ENCODE measurements around the gene PDPK1. TPM values are rescaled to one million over a fixed set of nuclear protein-coding genes. Genes with fewer than 3 reads are reported as not detected.

Gene PDPK1
- total RNA-seq, 4 donors from 2014 or later = 24.5 to 42.4 (median 34.7) TPM

DNA sequence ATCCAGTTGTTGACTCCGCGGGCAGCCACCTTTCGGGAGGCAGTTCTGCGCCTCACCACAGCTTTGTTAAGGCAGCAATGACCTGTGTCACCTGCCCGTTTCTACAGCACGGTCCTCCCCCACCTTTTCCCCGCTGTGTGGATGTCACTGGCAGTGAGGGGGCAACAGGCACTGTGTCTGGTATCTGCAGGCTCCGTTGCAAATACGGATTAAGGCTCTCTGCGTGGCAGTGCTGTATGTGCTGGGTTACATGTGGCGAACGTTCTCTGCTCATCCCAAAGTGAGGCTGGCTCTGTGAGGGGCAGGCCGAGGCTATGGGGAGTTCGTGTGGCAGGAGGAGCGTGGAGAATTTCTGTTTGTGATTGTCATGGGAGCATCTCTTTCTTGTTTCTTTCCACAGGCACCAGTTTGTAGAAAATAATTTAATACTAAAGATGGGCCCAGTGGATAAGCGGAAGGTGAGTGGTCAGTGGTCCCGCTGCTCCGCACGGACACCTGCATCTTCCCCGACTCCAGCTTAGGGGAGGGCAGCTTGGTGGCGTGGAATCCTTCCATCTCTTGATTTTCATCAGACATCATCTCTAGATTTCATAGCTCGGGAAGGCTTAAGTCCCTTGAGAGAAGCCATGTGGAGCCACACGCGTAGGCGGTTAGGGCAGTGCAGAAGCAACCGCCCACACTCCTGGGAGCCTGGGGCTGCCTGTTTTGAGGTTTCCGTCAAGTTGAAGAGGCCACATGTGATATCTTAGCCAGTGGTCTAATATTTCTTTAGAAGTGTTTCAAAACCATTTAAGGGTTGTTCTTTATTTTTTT lies 57.8 kb downstream of the PDPK1 start:
- in situ Hi-C loops (cut with MboI; ENCODE audit: low sequenced_read_pairs in 4 of 4) (no loop called here), intact Hi-C loops (cut with DNase I; ENCODE audit: low total_unique reads) (loop anchor here (10.0 kb wide), 1 partner anchor 61 kb away; the partner anchor contains the start of genes CEMP1 and PDPK1)
- Histone ChIP-seq H3K36me3 (peaks cover 0 to 8% of the 10 kb centered on the region in 2 donors), H3K27me3 (no peaks in the 10 kb centered on the region), H3K4me3 (no peak overlapping the region), H3K9me3 (no peaks in the 10 kb centered on the region), H3K27ac (peak overlapping the region; percentile 85 to 87 (median 85)), H3K4me1 (peaks cover 38 to 48% of the 10 kb centered on the region in 2 donors)
- TF ChIP-seq POLR2A (IDR thresholded peaks at IDR 0.05) = no peak
- TF ChIP-seq, protein P1, sequence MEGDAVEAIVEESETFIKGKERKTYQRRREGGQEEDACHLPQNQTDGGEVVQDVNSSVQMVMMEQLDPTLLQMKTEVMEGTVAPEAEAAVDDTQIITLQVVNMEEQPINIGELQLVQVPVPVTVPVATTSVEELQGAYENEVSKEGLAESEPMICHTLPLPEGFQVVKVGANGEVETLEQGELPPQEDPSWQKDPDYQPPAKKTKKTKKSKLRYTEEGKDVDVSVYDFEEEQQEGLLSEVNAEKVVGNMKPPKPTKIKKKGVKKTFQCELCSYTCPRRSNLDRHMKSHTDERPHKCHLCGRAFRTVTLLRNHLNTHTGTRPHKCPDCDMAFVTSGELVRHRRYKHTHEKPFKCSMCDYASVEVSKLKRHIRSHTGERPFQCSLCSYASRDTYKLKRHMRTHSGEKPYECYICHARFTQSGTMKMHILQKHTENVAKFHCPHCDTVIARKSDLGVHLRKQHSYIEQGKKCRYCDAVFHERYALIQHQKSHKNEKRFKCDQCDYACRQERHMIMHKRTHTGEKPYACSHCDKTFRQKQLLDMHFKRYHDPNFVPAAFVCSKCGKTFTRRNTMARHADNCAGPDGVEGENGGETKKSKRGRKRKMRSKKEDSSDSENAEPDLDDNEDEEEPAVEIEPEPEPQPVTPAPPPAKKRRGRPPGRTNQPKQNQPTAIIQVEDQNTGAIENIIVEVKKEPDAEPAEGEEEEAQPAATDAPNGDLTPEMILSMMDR (IDR thresholded peaks at IDR 0.05 in 4 of 5, conservative IDR thresholded peaks at IDR 0.05 in 1 of 5) = no peak
- no peak for ATAC-seq
- no peak for DNase-seq

DNA sequence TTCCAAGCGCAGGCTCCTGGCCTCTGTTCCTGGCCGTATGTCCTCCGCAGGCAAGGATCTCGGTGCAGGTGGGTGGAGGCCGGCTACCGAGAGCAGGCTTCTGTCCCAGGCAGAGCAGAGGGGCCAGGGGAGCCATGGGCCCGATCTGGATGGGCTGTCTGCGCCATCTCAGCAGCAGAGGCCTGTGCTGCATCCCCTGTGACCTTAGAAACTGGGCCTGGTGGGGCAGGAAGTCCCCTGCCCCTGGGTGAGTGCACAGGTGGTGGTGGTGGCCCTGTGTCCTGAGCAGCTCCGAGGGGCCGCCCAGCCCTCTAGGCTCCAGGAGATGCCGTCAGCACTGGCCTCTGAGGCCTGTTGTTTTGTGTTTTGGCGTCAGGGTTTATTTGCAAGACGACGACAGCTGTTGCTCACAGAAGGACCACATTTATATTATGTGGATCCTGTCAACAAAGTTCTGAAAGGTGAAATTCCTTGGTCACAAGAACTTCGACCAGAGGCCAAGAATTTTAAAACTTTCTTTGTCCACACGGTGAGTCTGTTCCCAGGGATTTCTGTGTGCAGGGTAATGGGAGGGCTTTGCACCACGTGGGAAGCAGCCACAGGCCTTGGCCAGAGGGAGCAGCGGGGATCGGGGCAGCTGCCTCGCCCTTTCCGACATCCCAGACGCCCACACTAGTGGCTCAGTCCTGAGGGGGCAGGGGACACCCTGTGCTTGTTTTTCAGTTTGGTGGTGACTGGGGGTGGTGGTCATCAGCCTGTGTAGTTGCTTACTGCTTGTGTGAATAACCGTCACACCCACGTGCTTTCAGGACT lies 59.1 kb downstream of the PDPK1 start:
- TF ChIP-seq POLR2A (IDR thresholded peaks at IDR 0.05) = no peak
- TF ChIP-seq, protein P1 (IDR thresholded peaks at IDR 0.05 in 4 of 5, conservative IDR thresholded peaks at IDR 0.05 in 1 of 5) = no peak
- peaks cover 44 to 55% of the 10 kb centered on the region in 2 donors for H3K4me1 ChIP-seq
- intact Hi-C loops (cut with DNase I; ENCODE audit: low total_unique reads) (loop anchor here (10.0 kb wide), 1 partner anchor 62 kb away; the partner anchor contains the start of genes CEMP1 and PDPK1), in situ Hi-C loops (cut with MboI; ENCODE audit: low sequenced_read_pairs in 4 of 4) (no loop called here)
- peak overlapping the region; percentile 85 to 87 (median 85) for H3K27ac ChIP-seq
- H3K9me3 ChIP-seq = no peaks in the 10 kb centered on the region
- peaks cover 0 to 8% of the 10 kb centered on the region in 2 donors for H3K36me3 ChIP-seq
- no peak overlapping the region for H3K4me3 ChIP-seq
- no peak for ATAC-seq
- no peaks in the 10 kb centered on the region for H3K27me3 ChIP-seq
- no peak for DNase-seq

DNA sequence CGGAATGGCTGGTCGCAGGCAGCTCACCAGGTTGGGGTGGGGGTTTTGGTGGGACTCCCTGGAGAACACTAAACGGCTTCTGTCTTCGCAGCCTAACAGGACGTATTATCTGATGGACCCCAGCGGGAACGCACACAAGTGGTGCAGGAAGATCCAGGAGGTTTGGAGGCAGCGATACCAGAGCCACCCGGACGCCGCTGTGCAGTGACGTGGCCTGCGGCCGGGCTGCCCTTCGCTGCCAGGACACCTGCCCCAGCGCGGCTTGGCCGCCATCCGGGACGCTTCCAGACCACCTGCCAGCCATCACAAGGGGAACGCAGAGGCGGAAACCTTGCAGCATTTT lies 59.7 kb downstream of the PDPK1 start:
- ATAC-seq (no peak), DNase-seq (no peak)
- Histone ChIP-seq H3K4me1 (peaks cover 44 to 54% of the 10 kb centered on the region in 2 donors), H3K9me3 (no peaks in the 10 kb centered on the region), H3K4me3 (no peak overlapping the region), H3K27me3 (no peaks in the 10 kb centered on the region), H3K36me3 (peaks cover 0 to 8% of the 10 kb centered on the region in 2 donors), H3K27ac (peak overlapping the region; percentile 85 to 87 (median 85))
- no peak for TF ChIP-seq POLR2A (IDR thresholded peaks at IDR 0.05)
- TF ChIP-seq, protein P1 (IDR thresholded peaks at IDR 0.05 in 4 of 5, conservative IDR thresholded peaks at IDR 0.05 in 1 of 5) = no peak
- intact Hi-C loops (cut with DNase I; ENCODE audit: low total_unique reads) = loop anchor here (10.0 kb wide), 1 partner anchor 63 kb away; the partner anchor contains the start of genes CEMP1 and PDPK1
- in situ Hi-C loops (cut with MboI; ENCODE audit: low sequenced_read_pairs in 4 of 4) = no loop called here

DNA sequence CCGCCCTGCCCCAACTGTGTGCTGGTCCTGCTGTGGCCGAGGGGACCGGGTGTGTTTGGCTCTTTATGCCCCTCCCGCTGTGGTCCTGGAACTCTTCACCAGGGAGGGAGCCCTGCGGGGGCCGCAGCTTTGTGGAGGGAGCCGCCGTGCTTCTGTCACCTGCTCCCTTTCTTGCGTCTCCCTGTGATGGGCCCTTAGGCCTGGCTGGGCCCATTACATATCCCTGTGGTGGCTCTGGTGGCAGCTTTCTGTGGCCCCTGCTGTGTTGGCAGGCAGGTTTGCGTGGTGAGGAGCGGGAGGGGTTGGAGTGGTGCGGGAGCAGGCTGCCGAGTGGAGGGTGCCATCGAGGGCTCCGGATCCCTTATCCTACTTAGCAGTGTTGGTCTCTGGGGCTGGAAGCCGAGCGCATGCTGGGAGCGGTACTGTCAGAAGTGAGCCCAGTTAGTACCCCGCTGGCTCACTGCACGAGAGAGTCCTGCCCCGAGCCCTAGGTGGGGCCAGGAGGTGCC lies 60.4 kb downstream of the PDPK1 start:
- no peaks in the 10 kb centered on the region for H3K27me3 ChIP-seq
- ATAC-seq (no peak), DNase-seq (no peak)
- intact Hi-C loops (cut with DNase I; ENCODE audit: low total_unique reads) (loop anchor here (10.0 kb wide), 1 partner anchor 63 kb away; the partner anchor contains the start of genes CEMP1 and PDPK1), in situ Hi-C loops (cut with MboI; ENCODE audit: low sequenced_read_pairs in 4 of 4) (no loop called here)
- H3K4me1 ChIP-seq = peaks cover 42 to 53% of the 10 kb centered on the region in 2 donors
- H3K9me3 ChIP-seq = no peaks in the 10 kb centered on the region
- peaks cover 0 to 8% of the 10 kb centered on the region in 2 donors for H3K36me3 ChIP-seq
- peak overlapping the region; percentile 85 to 87 (median 85) for H3K27ac ChIP-seq
- no peak overlapping the region for H3K4me3 ChIP-seq
- no peak for TF ChIP-seq POLR2A (IDR thresholded peaks at IDR 0.05)
- TF ChIP-seq, protein P1 (IDR thresholded peaks at IDR 0.05 in 4 of 5, conservative IDR thresholded peaks at IDR 0.05 in 1 of 5) = no peak

Measured in gastrocnemius medialis (tissue), 4 donors.